ENCODE measurements around the gene TIAM1.
"Not testable (repeated sequence)": the region's sequence is repeated elsewhere in the genome, so short reads cannot be mapped to it uniquely, and the experiment has no call there.

TIAM1 gene

GRCh38 chr21:31235671-31236450 is 108.2 kb downstream of the TIAM1 start:
- DNase-seq, result no peak

GRCh38 chr21:31234936-31235335 is 109.1 kb downstream of the TIAM1 start:
- DNase-seq, result no peak

GRCh38 chr21:31233711-31234110 is 110.3 kb downstream of the TIAM1 start:
- DNase-seq, result no peak

GRCh38 chr21:31232344-31232743 is 111.7 kb downstream of the TIAM1 start:
- no peak for DNase-seq

- DNase-seq, result no peak
These were observed 113.1 kb downstream of the TIAM1 start for GRCh38 chr21:31230937-31231336.

- DNase-seq, result not testable (repeated sequence)
These were observed 115.3 kb downstream of the TIAM1 start for GRCh38 chr21:31228723-31229122.

- no peak for DNase-seq
These were observed 118.3 kb downstream of the TIAM1 start for GRCh38 chr21:31225713-31226112.

- no peak for DNase-seq
These were observed 121.9 kb downstream of the TIAM1 start for GRCh38 chr21:31222142-31222541.

GRCh38 chr21:31221043-31221442 is 123.0 kb downstream of the TIAM1 start:
- DNase-seq, result no peak

- DNase-seq, result no peak
These were observed 123.5 kb downstream of the TIAM1 start for GRCh38 chr21:31220575-31220974.

- no peak for DNase-seq
These were observed 125.0 kb downstream of the TIAM1 start for GRCh38 chr21:31218830-31219608.

- DNase-seq, result no peak
These were observed 127.9 kb downstream of the TIAM1 start for GRCh38 chr21:31216206-31216605.

- DNase-seq, result no peak
These were observed 130.3 kb downstream of the TIAM1 start for GRCh38 chr21:31213787-31214186.

- no peak for DNase-seq
These were observed 132.2 kb downstream of the TIAM1 start for GRCh38 chr21:31211836-31212235.

- no peak for DNase-seq
These were observed 138.6 kb downstream of the TIAM1 start for GRCh38 chr21:31205412-31205811.

- DNase-seq, result no peak
These were observed 139.3 kb downstream of the TIAM1 start for GRCh38 chr21:31204801-31205200.

GRCh38 chr21:31203431-31204054 is 140.5 kb downstream of the TIAM1 start:
- DNase-seq, result no peak

- DNase-seq, result no peak
These were observed 142.5 kb downstream of the TIAM1 start for GRCh38 chr21:31201548-31201947.

- DNase-seq, result no peak
These were observed 142.9 kb downstream of the TIAM1 start for GRCh38 chr21:31201144-31201543.

- DNase-seq, result no peak
These were observed 145.5 kb downstream of the TIAM1 start for GRCh38 chr21:31198575-31198974.

- no peak for DNase-seq
These were observed 147.3 kb downstream of the TIAM1 start for GRCh38 chr21:31196724-31197123.

GRCh38 chr21:31195334-31196015 is 148.6 kb downstream of the TIAM1 start:
- DNase-seq, result no peak
